Hematopoietic multipotent progenitor cell treated with erythropoietin and hydrocortisone succinate and interleukin-3 and kit ligand, for 15 days (in vitro differentiated cells): ENCODE measurements around the gene GATA2.

ENCODE experiments used
- DNase-seq: peaks from one replicate; pipeline ENCODE4 v3.0.0-alpha.2; 2015; ENCODE audit warnings: low spot score

GATA2 gene

GRCh38 chr3:128432971-128433836 lies 59.8 kb downstream of the GATA2 start:
- no peak for DNase-seq

GRCh38 chr3:128432301-128432970 lies 60.6 kb downstream of the GATA2 start:
- DNase-seq: no peak

- no peak for DNase-seq
These were observed 61.1 kb downstream of the GATA2 start for GRCh38 chr3:128431803-128432300.

GRCh38 chr3:128430731-128431130 lies 62.3 kb downstream of the GATA2 start:
- DNase-seq: no peak

- DNase-seq: no peak
These were observed 62.7 kb downstream of the GATA2 start for GRCh38 chr3:128430301-128430700.

- no peak for DNase-seq
These were observed 63.2 kb downstream of the GATA2 start for GRCh38 chr3:128429751-128430150.
